ENCODE data around the gene CACNA1G. TPM values are rescaled to one million over a fixed set of nuclear protein-coding genes. Genes with fewer than 3 reads are reported as not detected.

The CACNA1G gene
- total RNA-seq, 6 donors from 2014 or later: under 0.01 to 0.37 (median 0.11) TPM; not detected in 2

DNA sequence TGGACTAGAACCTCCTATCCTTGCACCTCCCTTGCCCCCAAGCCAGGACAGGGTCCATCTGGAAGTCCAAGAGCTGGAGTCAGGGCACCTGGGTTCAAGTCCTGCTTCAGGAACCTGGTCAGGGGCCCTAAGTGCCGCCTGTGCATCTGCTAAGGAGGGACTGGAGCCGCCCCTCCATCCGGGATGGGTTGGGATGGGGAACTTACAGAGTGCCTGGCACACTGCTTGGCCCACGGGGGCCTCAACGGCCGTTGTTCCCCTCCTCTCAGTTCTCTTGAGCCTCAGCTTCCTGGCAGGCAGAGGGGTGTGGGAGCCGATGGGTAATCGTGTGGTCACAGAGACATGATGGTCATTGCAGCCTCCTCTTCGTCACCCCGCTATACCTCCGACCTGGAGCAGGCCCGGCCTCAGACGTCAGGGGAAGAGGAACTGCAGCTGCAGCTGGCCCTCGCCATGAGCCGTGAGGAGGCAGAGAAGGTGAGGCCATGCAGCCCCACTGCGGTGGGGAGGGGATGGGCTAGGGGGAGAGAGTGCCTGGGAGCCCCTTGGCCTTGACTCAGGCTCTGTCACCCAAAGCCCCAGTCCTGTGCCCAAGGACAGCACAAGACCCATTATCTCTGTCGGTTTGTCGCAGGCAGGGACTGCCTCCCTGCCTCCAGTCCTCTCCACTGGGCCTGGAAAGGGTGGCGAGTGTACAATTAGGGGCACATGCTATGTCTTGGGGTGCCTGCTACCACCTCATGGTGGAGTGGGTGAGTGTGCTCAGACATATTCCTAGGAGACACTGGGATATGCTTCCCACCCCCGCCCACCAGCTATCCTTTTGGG lies 22.6 kb upstream of the CACNA1G start:
- ATAC-seq (ENCODE audit: low FRiP score in 2 of 2) (no peak), DNase-seq (no peak)
- Histone ChIP-seq H3K27ac (no peak overlapping the region), H3K4me3 (no peak overlapping the region), H3K9me3 (no peaks in the 10 kb centered on the region), H3K36me3 (no peaks in the 10 kb centered on the region), H3K27me3 (peaks cover 0 to 6% (median 2%) of the 10 kb centered on the region in 4 donors), H3K4me1 (peaks cover 18 to 37% (median 33%) of the 10 kb centered on the region in 4 donors)
- TF ChIP-seq POLR2AphosphoS5 (IDR thresholded peaks at IDR 0.05) (no peak), EP300 (IDR thresholded peaks at IDR 0.05) (no peak), POLR2A (IDR thresholded peaks at IDR 0.05) (no peak), CTCF (IDR thresholded peaks at IDR 0.05) (no peak)
- whole genome bisulfite sequencing, 2 donors: 77 to 87% methylated on average over 12 to 20 of the region's 20 CpGs

- 92% methylated on average over 16 to 20 of the region's 20 CpGs for WGBS, 2 donors
Measured at GRCh38 chr17:50538549-50539410, 21.7 kb upstream of the CACNA1G start.

DNA sequence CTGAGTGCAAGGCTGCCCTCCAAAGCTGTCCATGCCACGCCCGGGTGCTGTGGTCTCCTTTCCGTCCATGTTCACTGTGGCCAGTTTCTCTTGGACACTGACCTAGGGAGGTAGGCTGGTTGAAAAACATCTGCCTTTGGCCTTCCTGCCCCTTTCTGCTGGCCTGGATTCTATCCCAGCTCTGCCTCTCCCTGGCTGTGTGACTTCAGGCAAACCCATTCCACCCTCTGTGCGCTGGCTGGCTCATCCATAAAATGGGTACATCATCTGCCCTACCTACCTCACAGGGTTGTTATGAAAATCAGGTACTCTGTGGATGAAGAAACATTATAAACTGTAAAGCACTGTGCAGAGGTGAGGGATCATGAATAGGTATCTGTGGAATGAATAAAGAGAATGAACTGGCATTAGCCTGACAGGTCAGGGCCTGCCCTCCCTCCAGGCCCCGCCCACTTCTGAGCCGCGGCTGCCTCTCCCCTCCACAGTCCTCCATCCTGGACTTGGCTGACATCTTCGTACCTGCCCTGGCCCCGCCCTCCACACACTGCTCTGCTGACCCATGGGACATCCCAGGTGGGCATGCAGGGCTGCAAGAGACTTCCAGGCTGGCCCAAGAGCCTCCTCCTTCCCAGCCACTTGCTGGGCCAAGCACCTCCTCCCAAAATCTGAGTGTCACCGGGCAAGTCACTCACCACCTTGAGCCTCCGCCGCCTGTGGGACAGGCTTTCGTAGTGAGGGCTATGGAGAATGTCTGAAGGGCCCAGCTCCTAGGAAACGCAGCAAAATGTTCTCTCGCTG lies 20.6 kb upstream of the CACNA1G start:
- no peak overlapping the region for H3K27ac ChIP-seq

More at GRCh38 chr17:50538549-50539410, 21.7 kb upstream of the CACNA1G start:
- Histone ChIP-seq H3K9me3 (no peaks in the 10 kb centered on the region), H3K36me3 (no peaks in the 10 kb centered on the region), H3K27ac (no peak overlapping the region), H3K4me1 (peaks cover 18 to 35% (median 30%) of the 10 kb centered on the region in 4 donors), H3K4me3 (no peak overlapping the region), H3K27me3 (no peaks in the 10 kb centered on the region)
- ATAC-seq (ENCODE audit: low FRiP score in 2 of 2) (no peak), DNase-seq (peak in 1 of 2 donors; percentile 74)
- TF ChIP-seq POLR2AphosphoS5 (IDR thresholded peaks at IDR 0.05): no peak
- TF ChIP-seq EP300 (IDR thresholded peaks at IDR 0.05): no peak
- TF ChIP-seq POLR2A (IDR thresholded peaks at IDR 0.05): no peak
- no peak for TF ChIP-seq CTCF (IDR thresholded peaks at IDR 0.05)

More for the DNA sequence above, 20.6 kb upstream of the CACNA1G start:
- DNase-seq: peak in 1 of 2 donors; percentile 83
- Histone ChIP-seq H3K4me1 (peaks cover 14 to 25% (median 21%) of the 10 kb centered on the region in 4 donors), H3K4me3 (no peak overlapping the region), H3K9me3 (no peaks in the 10 kb centered on the region), H3K27me3 (no peaks in the 10 kb centered on the region), H3K36me3 (no peaks in the 10 kb centered on the region)
- no peak for TF ChIP-seq EP300 (IDR thresholded peaks at IDR 0.05)
- TF ChIP-seq POLR2AphosphoS5 (IDR thresholded peaks at IDR 0.05): no peak
- no peak for TF ChIP-seq CTCF (IDR thresholded peaks at IDR 0.05)
- no peak for TF ChIP-seq POLR2A (IDR thresholded peaks at IDR 0.05)
- ATAC-seq (ENCODE audit: low FRiP score in 2 of 2): peak in 1 of 2 donors; percentile 3
- 78 to 84% methylated on average over 11 to 15 of the region's 15 CpGs for WGBS, 2 donors
